Stimulated activated CD4-positive, alpha-beta T cell treated with anti-CD3 and anti-CD28 coated beads, Interleukin-4, amount 100 ng/mL, for 48 hours (primary cell): ENCODE results near the gene RABEPK.
A peak's percentile ranks its signal among the peaks of the same experiment; 100 is the strongest.
"Not testable (repeated sequence)": the region's sequence is repeated elsewhere in the genome, so short reads cannot be mapped to it uniquely, and the experiment has no call there.

Experiments used
- DNase-seq, 2 donors: peaks; one replicate each; pipeline ENCODE4 v3.0.0-alpha.2; 2020; ENCODE audit warnings: low read depth in 2 of 2

The RABEPK gene, protein sequence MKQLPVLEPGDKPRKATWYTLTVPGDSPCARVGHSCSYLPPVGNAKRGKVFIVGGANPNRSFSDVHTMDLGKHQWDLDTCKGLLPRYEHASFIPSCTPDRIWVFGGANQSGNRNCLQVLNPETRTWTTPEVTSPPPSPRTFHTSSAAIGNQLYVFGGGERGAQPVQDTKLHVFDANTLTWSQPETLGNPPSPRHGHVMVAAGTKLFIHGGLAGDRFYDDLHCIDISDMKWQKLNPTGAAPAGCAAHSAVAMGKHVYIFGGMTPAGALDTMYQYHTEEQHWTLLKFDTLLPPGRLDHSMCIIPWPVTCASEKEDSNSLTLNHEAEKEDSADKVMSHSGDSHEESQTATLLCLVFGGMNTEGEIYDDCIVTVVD

DNA sequence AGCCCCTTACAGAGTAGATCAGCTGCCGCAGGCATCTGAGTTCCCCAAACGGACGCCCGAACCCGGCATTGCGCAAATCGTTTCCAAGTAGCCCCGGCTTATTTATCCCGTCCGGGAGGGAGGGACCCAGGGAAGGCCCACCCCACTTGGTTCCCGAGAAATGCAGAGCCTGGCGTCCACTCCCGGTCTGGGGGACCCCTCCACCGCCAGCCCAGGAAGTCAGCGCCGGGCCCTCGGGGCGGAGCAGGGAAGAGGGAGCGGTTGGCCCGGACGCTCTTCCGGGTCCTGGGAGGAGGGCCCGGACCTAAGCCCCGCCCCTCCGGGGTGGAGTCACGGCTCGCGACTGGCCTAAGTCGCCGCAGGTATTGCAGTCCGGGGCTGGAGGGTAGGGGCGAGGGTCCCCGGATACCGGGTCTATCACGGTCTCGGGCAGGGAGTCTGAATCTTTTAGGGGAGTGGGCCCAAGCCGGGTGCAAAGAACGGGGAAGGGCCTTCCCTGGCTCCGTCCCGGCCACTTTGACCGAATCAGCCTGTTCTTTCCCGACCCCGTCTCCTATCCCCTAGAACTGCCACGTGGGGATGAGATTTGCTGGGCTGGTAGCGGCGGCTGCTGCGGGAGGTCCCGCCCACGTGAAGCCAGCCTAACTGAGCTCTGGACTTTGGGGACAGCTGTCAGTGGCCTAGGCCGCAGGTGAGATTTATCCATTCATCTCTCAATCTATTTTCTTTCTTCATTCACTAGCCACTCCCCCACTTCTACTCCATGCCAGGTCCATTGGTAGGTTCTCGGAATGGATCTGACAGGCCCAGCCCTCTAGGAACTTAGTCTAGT, at the start of gene RABEPK:
Gene RABEPK, plus strand, starts transcription at position 327 of the 832 bp plus-strand sequence. CDS start 2,472 bp downstream, outside the sequence.
- DNase-seq: peak; percentile 89 to 91

DNA sequence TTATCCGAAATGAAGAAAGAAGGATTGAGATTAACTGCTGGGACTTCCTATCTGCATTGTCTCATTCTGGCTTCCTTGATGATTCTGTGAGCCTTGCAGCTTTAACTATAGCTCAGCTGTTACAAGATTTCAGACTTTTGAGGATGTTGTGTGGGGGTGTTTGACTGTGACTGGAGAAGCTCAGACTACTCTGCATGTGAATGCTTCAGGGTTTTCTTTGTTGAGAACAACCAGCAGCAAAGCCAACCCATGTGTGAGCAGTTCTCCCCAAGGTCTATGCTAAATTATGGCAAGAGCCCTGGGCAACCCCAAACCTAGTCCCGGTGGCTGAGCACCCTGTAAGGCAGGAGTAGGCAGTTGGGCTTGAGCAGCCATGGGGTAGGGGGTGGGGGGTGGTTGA, 48.6 kb upstream of the RABEPK start:
- no peak for DNase-seq

DNA sequence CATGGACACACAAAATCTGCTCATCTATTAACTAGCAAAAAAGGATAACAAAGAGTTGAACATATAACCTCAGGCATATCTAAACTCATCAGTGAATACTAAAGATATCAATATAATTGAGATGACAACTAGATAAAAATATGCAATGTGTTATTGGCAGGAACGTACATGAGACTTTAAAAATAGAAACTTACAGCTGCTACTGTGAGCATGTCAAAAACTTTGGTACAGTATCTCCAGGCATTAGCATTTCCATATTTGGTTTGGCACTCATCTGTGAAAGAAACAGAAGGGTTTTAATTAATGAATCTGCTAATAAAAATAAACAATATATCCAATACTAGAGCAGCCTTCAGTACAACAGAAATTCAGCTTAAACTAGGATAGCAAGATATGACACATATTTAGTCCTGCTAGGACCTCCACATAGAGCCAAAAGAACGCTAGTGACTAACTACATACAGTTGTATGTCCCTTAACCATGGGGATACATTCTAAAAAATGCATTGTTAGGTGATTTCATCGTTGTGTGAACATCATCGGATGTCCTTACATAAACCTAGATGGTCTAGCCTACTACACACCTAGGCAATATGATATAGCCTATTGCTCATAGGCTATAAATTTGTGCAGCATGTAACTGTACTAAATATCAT, 46.5 kb upstream of the RABEPK start:
- DNase-seq: no peak

DNA sequence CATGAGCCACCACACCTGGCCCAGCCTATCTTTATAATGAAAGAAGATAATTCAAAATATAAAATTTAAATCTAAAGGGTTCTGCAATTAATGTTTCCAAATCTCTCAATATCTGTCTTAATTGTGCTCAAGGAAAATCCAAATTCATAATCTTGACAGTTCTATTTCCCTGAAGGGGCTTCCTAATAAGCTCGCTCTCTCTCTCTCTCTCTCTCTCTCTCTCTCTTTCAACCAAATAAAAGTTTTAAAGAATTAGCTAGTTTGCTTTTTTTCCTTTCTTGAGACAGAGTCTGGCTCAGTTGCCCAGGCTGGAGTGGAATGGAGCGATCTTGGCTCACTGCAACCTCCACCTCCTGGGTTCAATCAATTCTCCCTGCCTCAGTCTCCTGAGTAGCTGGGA, 43.8 kb upstream of the RABEPK start:
- no peak for DNase-seq

DNA sequence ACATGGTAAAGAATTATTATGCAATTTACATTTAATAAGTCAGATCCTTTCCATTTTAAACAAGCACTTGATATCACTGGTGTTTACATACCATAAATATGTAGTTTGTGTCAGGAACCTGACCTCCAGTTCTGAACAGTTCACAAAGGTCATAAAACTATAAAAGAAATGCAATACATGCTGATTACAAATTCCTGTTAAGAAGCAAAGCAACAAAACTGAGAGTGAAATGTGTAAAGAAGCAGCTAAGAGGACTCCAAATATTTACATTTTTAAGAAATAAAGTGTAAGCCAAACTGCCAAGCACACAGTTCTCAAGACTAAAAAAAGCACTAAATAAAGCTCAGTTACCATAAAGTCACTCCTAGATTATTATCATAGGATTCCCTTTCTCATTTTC, 39.6 kb upstream of the RABEPK start:
- DNase-seq: no peak

DNA sequence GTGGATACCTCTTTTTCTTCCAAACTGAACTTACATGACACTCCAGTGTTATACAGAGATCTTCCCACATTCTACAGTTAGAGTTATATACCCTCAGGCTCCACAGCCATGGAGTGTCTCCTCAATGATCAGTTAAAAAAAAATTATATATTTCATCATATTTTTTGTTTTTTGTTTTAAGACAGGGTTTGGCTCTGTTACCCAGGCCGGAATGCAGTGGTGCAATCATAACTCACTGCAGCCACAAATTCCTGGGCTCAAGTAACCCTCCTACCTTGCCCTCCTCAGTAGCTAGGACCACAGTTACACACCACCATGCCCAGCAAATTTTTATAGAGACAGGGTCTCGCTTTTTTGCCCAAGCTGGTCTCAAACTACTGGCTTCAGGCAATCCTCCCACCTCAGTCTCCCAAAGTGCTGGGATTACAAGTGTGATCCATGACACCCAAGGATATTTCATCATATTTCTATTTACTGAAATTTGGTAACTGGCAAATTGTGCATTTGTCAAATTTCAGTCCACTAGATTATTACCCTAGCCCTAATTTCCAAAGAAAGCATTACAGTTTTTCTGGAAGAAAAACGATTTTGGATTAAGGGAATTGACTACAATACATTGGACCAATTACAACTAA, 38.9 kb upstream of the RABEPK start:
- no peak for DNase-seq

DNA sequence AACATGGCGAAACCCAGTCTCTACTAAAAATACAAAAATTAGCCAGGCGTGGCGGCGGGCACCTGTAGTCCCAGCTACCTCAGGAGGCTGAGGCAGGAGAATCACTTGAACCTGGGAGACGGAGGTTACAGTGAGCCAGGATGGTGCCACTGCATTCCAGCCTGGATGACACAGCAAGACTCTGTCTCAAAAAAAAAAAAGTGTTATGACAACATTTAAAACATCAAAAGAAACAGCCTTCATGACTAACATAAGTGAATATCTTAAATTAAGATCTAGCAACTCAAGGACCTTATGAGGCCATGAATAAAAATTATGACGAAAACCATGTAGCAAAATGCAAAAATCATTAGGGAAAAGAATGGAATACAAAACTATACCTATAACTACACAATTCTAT, 37.5 kb upstream of the RABEPK start:
- DNase-seq: not testable (repeated sequence)

DNA sequence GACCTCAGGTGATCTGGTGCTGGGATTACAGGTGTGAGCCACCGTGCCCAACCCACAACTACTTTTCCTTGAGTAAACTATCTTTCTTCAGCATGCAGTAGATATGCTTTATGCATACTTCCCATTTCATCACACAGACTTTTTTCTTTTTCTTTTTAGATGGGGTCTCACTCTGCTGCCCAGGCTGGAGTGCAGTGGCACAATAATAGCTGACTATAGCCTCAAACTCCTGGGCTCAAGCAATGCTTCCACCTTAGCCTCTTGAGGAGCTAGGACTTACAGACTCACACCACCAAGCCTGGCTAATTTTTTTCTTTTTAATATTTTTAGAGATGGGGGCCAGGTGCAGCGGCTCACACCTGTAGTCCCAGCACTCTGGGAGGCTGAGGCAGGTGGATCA, 33.6 kb upstream of the RABEPK start:
- DNase-seq: no peak

DNA sequence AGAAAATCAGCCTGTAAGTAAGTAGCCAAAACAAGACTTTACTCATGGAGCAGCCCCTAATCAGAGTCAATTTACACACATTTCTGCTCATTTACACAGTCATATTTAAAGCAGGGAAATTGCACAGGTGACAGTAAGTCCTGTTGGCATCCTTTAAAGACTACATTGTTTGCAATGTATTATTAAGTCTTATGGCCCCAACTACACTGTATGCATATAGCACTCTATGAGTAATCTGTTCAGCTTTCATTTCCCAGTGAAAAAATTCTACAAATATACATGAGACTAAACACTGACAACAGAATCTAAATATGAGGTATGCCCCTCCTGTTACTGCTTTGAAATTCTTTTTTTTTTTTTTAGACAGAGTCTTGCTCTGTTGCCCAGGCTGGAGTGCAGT, 30.4 kb upstream of the RABEPK start:
- DNase-seq: no peak

DNA sequence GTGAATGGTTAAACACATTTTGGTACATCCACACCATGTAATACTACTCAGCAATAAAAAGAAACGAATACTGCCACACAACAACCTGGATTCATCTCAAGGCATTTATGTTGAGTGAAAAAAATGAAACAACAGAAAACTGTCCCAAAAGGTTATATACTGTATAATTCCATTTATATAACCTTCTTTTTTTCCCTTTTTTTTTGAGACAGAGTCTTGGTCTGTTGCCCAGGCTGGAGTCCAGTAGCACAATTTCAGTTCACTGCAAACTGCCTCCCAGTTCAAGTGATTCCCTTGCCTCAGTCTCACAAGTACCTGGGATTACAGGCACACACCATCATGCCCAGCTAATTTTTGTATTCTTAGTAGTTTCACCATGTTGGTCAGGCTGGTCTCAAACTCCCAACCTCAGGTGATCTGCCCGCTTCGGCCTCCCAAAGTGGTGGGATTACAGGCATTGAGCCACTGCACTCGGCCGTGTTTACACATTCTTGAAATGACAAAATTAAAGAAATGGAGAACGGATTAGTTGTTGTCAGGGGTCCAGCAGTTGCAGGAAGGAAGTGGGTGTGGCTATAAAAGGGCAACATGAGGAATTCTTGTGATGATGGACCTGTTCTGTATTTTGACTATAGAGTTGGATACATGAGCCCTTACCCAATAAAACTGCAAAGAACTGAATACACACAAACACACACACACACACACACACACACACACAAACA, 28.1 kb upstream of the RABEPK start:
- no peak for DNase-seq

DNA sequence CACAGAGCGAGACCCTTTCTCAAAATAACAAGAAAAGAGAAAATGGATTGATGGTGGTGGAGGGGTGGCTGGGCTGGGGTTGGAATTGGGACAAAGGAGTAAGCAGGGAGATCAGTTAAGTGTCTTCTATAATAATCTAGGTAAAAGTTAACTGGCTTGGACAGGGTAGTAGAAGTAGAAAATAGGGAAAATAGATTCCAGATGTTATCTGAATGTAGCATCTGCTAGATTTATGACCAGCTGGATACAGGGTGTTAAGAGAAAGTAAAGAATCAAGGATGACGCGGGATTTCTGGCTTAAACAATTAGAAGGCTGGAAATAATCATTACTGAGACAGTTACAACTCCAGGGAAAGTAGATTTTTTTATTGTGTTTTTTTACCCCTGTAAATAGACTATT, 23.7 kb upstream of the RABEPK start:
- no peak for DNase-seq

DNA sequence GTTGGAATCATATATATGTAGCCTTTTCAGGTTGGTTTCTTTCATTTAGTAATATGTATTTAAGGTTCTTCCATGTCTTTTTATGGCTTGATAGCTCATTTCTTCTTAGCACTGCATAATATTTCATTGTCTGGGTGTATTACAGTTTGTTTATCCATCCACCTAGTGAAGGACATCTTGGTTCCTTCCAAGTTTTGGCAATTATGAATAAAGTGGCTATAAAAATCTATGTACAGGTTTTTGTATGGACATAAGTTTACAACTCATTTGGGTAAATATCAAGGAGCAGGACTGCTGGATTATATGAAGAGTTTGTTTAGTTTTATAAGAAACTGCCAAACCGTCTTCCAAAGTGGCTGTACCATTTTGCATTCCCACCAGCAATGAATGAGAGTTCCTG, 22.5 kb upstream of the RABEPK start:
- no peak for DNase-seq

DNA sequence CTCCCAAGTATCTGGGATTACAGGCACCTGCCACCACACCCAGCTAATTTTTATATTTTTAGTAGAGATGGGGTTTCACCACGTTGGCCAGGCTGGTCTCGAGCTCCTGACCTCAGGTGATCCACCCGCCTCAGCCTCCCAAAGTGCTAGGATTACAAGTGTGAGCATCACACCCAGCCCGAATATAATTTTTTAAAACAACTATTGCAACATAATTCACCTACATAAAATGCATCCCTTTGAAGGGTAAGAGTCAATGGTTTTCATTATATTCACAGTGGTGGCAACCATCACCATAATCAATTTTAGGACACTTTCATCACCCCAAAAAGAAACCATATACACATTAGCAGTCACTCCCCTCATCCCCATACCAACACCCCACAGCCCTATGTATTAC, 20.6 kb upstream of the RABEPK start:
- DNase-seq: not testable (repeated sequence)

DNA sequence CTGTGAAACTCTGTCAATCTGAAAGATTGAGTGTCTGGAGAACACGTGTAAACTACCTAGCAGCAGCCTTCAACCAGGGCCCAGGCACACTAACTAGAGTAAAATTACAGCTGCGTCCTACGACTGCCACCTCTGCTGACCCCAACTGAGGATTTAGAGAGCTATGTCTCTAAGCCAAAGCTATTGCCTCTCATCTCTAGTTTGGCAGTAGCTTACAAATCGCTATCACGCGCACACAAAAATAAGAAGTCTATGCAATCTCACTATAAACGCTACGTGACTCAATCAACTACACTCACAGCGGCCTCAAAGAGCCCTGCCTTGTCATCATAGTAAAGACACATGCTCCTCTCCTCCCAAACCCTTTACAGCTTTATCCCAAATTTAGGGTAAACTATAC, 19.5 kb upstream of the RABEPK start:
- no peak for DNase-seq

DNA sequence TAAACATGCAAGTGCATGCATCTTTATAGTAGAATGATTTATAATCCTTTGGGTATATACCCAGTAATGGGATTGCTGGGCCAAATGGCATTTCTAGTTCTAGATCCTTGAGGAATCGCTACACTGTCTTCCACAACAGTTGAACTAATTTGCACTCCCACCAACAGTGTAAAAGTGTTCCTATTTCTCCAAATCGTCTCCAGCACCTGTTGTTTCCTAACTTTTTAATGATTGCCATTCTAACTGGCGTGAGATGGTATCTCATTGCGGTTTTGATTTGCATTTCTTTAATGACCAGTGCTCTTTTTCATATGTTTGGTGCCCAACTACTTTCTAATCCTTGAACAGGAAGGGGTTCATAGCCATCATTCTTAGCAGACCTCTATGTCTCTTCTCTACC, 18.6 kb upstream of the RABEPK start:
- DNase-seq: not testable (repeated sequence)

DNA sequence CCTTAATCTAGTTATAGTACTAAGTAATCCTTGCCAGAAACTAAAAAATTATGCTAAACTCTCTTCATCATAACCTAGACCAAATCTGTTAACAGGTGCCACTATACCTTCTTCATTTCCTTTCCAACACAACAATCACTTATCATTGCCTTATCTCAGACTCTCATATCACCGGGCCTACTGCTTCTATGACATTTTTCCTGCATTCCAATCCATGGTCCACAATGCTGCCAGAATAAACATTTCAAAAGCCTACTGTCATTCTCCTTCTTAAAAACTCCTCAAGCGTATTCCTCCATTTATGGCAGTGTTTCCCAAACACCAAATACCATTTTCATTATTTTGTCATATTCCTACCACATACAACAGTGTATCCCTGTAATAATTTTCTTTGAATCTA, 17.3 kb upstream of the RABEPK start:
- no peak for DNase-seq

DNA sequence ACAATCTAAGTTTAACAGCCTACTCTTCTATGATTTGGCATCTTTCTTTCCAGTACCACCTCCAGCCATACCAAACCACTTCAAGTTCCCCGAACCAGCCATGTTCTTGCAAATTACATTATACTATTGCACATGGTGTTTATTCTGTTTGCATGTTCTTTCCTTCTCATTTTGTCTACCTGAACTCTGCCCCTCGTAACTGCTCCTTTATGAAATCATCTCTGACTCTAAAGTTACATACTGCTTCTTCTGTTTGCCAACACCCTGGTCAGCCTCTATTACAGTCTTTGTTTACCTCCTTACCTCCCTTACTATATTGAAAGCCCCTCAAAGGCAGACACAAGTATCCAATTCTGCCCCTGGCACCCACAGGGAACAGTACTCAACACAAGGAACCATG, 16.8 kb upstream of the RABEPK start:
- DNase-seq: no peak

DNA sequence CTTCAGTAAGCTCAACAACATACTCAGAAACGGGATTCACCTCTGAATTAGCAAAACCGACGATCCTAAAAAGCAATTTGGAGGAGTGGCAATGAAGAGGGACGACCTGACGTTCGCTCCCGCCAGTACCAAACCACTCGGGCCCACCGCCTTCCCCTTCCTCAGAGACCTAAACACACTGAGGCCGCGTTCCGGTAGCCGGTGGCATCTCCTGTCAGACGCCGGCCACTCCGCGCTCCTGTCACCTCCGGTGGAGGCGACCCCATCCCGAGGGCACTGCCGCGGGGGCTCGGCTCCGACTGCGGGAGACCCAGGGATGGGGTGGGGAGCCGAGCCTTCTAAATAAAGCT, 11.4 kb upstream of the RABEPK start:
- DNase-seq: peak in 1 of 2 donors; percentile 10

DNA sequence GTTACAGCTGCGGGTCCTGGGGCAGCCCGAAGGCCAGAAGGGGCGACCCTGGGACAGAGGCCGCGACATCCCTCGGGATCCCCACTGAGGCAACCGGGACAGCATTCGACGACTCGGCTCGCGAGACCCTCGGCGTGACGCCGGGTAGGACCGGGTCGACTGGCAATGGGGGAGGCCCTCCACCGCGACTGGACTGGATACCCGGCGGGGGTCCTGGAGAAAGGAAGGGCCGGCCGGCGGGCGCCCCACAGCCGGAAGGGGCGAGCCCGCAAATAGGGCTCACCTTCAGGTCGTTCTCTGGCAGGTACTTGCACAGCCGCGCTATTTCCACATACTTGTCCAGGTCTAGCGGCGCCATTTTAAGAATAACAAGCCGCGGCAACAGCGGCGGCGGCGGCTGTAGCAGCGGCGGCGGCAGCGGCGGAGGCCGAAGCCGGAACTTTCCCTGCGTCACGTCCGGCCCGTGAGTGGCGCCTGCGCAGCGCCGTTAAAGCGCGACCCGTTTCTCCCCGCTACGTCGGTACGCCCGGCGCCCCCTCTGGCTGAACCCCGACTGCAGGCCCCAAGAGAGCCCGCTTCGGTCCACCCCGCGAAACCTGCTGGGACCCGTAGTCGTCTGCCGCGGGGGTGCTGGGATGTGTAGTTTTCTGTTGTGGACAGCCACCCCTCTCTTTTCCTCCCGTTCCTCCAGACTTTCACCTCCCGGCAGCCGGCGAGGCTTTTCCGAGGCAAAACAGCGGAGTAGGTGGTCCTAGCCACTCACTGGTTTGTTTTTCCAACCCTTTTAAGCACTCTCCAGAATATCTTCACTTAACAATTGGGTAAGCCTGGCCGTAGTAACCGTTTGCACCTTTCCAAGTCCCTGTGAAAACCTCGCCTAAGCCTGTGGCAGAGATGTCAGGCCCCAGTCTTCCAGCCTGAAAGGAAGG, 10.7 kb upstream of the RABEPK start, which contains the start of gene PPP6C:
Gene PPP6C, minus strand, starts transcription at position 443 of the 929 bp plus-strand sequence. Its CDS starts 85 bp downstream, at position 358.
- DNase-seq: peak; percentile 97 to 98

DNA sequence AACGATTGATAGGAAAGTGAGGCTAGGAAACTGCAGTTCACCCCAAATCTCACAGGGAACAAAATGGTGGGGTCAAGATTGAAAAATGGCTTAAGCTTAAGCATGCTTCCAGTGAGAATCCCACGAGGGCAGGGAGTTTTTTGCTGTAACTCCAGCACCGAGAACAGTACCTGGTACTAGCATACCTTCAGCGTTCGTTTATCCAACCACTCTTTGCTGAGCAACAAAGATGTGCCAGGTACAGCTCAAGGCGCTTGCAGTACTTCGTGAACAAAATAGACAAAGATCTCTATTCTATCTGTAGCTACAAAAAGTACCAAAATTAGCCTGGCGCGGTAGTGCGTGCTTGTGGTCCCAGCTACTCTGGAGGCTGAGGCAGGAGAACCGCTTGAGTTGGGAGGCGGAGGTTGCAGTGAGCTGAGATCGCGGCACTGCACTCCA, 10.0 kb upstream of the RABEPK start:
- DNase-seq: peak in 1 of 2 donors; percentile 14
